ENCODE data around the gene CD247.

DNA sequence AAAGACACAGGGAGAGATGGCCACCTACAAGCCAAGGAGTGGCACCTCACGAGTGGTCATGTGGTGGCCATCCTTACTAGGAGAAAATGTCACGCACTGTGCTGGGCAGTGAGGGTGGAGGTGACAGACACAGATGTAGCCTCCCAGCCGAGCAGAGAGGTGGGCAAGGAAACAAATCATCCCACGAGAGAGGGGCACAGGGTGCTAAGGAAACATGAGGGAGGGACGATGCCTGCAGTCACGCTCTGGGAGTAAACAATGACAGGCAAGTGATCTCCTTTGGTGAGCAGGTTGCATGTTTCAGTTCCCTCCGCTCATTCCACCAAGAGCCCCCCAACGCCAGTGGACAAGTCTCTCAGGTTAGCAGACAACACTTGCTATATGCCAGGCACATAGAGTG, 65.8 kb downstream of the CD247 start:
- TF ChIP-seq GATA2 (IDR thresholded peaks at IDR 0.05; ENCODE audit: low read depth, low read length) (no peak), GATA3 (IDR thresholded peaks at IDR 0.05; ENCODE audit: low read depth, low read length) (no peak)
